Amniotic epithelial cell (primary cell): Measurements from ENCODE around the gene SEMA3B.

Experiments
- DNase-seq: peaks from one replicate; pipeline ENCODE4 v3.0.0-alpha.2; 2010; ENCODE audit warnings: low read depth

Gene SEMA3B

GRCh38 chr3:50317300-50317699 is 48.4 kb downstream of the SEMA3B start:
- no peak for DNase-seq

GRCh38 chr3:50318163-50318562 is 49.2 kb downstream of the SEMA3B start:
- DNase-seq, result no peak

GRCh38 chr3:50318615-50319014 is 49.7 kb downstream of the SEMA3B start:
- DNase-seq, result no peak

- no peak for DNase-seq
These were observed 50.4 kb downstream of the SEMA3B start for GRCh38 chr3:50319181-50319893.

- DNase-seq, result no peak
These were observed 51.1 kb downstream of the SEMA3B start for GRCh38 chr3:50319894-50320625.

GRCh38 chr3:50320853-50321335 is 51.9 kb downstream of the SEMA3B start:
- DNase-seq, result peak; percentile 61

GRCh38 chr3:50321336-50322114 is 52.6 kb downstream of the SEMA3B start:
- peak; percentile 84 for DNase-seq

- DNase-seq, result no peak
These were observed 53.1 kb downstream of the SEMA3B start for GRCh38 chr3:50322115-50322385.

GRCh38 chr3:50322386-50323091 is 53.6 kb downstream of the SEMA3B start, which contains the start of gene HYAL2:
TSS of gene HYAL2 (minus strand) at chr3:50322745. CDS start at chr3:50320489, 2,256 bp downstream.
- no peak for DNase-seq

GRCh38 chr3:50323092-50323600 is 54.2 kb downstream of the SEMA3B start:
- DNase-seq, result no peak

GRCh38 chr3:50323614-50324199 is 54.8 kb downstream of the SEMA3B start:
- DNase-seq, result no peak

GRCh38 chr3:50324351-50325112 is 55.6 kb downstream of the SEMA3B start:
- DNase-seq, result peak; percentile 52

- no peak for DNase-seq
These were observed 56.1 kb downstream of the SEMA3B start for GRCh38 chr3:50325113-50325480.

- no peak for DNase-seq
These were observed 56.7 kb downstream of the SEMA3B start for GRCh38 chr3:50325497-50326181.

GRCh38 chr3:50326182-50326541 is 57.2 kb downstream of the SEMA3B start:
- no peak for DNase-seq

GRCh38 chr3:50327129-50327528 is 58.2 kb downstream of the SEMA3B start:
- DNase-seq, result no peak
